ENCODE data around the gene ARG2. TPM values are rescaled to one million over a fixed set of nuclear protein-coding genes. Genes with fewer than 3 reads are reported as not detected.

Gene ARG2
- total RNA-seq, 1 experiment from 2014 or later = 35.2 TPM

DNA sequence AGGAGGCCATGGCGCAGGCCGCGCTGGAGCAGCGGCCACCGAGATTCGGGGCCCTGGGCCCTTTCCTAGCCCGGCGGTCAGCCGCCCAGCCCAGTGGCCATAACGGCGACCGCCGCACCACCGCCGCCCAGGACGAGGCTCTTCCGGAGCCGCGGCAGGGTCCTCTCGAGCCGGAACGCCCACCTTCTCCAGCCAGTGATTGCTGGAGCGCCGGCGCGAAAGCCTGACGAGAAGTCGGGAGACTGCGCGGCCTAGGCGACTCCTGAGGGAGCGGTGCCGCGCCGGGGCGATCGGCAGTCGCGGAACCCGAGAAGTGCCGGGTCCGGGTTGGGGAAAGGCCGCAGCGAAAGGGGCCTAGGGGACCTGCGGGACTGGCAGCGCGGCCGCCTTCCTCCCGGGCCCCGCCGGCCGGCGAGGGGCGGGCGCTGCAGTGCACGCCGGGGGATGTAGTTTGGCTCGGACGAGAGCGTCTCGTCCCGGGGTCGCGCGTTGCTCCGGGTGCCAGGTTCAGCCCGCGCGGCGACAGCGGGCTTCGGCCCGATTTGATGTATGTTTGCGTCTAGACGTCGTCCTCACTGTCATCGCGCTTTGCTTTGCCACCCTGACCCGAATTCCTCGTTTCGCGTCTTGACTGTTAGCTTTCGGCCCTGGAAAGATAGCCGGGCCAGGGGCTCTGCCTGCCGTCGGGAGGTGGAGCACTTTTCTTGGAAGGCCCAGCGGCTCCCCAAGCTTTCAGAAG lies 54.9 kb downstream of the ARG2 start, which contains the start of gene VTI1B:
VTI1B (minus strand) TSS at position 153 of the 739 bp plus-strand sequence; CDS start at position 10, 143 bp downstream.
- no peak within 1 kb of the TSS for H2BK5ac ChIP-seq (ENCODE audit: insufficient read length, low read length)
- peak; percentile 83 for DNase-seq
- H3K79me2 ChIP-seq (ENCODE audit: insufficient read depth, low read length) = peaks cover 4% of the 10 kb centered on the region; the same call in 1 of the 2 replicates
- H3K4me3 Mint-ChIP-seq = peak within 1 kb of the TSS; percentile 75 to 93
- peaks cover 14 to 18% of the 10 kb centered on the region in 2 experiments for H3K4me1 Mint-ChIP-seq
- TF ChIP-seq, protein P1, sequence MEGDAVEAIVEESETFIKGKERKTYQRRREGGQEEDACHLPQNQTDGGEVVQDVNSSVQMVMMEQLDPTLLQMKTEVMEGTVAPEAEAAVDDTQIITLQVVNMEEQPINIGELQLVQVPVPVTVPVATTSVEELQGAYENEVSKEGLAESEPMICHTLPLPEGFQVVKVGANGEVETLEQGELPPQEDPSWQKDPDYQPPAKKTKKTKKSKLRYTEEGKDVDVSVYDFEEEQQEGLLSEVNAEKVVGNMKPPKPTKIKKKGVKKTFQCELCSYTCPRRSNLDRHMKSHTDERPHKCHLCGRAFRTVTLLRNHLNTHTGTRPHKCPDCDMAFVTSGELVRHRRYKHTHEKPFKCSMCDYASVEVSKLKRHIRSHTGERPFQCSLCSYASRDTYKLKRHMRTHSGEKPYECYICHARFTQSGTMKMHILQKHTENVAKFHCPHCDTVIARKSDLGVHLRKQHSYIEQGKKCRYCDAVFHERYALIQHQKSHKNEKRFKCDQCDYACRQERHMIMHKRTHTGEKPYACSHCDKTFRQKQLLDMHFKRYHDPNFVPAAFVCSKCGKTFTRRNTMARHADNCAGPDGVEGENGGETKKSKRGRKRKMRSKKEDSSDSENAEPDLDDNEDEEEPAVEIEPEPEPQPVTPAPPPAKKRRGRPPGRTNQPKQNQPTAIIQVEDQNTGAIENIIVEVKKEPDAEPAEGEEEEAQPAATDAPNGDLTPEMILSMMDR (conservative IDR thresholded peaks at IDR 0.05) = no peak; the same call in 2 of the 3 replicates
- peaks cover 9 to 29% (median 27%) of the 10 kb centered on the region in 3 experiments for H3K36me3 Mint-ChIP-seq (ENCODE audit: insufficient read depth in 1 of 3, low read depth in 3 of 3)
- H3K4ac ChIP-seq (ENCODE audit: low read depth, low read length) = no peak within 1 kb of the TSS
- peak within 1 kb of the TSS; percentile 92 to 97 (median 94); a peak in 6 of 7 replicates for H3K27ac Mint-ChIP-seq
- H2BK120ac ChIP-seq (ENCODE audit: low read depth, low read length, poor library complexity, severe bottlenecking) = no peak within 1 kb of the TSS
- no peak within 1 kb of the TSS for H2BK20ac ChIP-seq (ENCODE audit: low read depth, low read length, poor library complexity, severe bottlenecking)
- H3K14ac ChIP-seq (ENCODE audit: insufficient read depth, low read length) = peak within 1 kb of the TSS; percentile 97
- no CpG with 5 or more reads among the region's 87 CpGs for WGBS (ENCODE audit: extremely low coverage, insufficient read length, low lambda C conversion rate)
- H3K4me2 ChIP-seq (ENCODE audit: insufficient read depth, insufficient read length, low read length) = peak within 1 kb of the TSS; percentile 59
- H3K23ac ChIP-seq (ENCODE audit: insufficient read length, low read depth, low read length) = no peak within 1 kb of the TSS
- H4K91ac ChIP-seq (ENCODE audit: insufficient read length, low read depth, low read length) = no peak within 1 kb of the TSS
- no peaks in the 10 kb centered on the region for H3K27me3 ChIP-seq (ENCODE audit: insufficient read depth, low read length)
- H4K20me1 ChIP-seq (ENCODE audit: control insufficient read depth, insufficient read depth, insufficient read length) = no peaks in the 10 kb centered on the region
- peaks cover 5% of the 10 kb centered on the region for H3K23me2 ChIP-seq (ENCODE audit: insufficient read length, low read depth, low read length, poor library complexity, severe bottlenecking)
- H3K27me3 Mint-ChIP-seq (ENCODE audit: low read depth) = no peaks in the 10 kb centered on the region; the same call in 1 of the 2 replicates
- no peak within 1 kb of the TSS for H4K5ac ChIP-seq (ENCODE audit: insufficient read length, low read depth, low read length)
- no peak within 1 kb of the TSS for H2BK12ac ChIP-seq (ENCODE audit: insufficient read length, low read depth, low read length)
- no peaks in the 10 kb centered on the region for H3K9me3 ChIP-seq (ENCODE audit: control insufficient read depth, low read depth, low read length)
- peaks cover 2% of the 10 kb centered on the region; the same call in 1 of the 2 replicates for H3K4me1 ChIP-seq (ENCODE audit: insufficient read depth, low read length)
- no peak within 1 kb of the TSS for H2BK15ac ChIP-seq (ENCODE audit: low read depth, low read length)
- no peak within 1 kb of the TSS for H3K56ac ChIP-seq (ENCODE audit: insufficient read length, low read depth, low read length)
- no peaks in the 10 kb centered on the region for H3K79me1 ChIP-seq (ENCODE audit: insufficient read depth, low read depth, low read length, poor library complexity, severe bottlenecking)
- H4K8ac ChIP-seq (replicated peaks; ENCODE audit: insufficient read length, low read depth, low read length) = no peak within 1 kb of the TSS
- H2AK5ac ChIP-seq (ENCODE audit: insufficient read length, low read length) = no peak within 1 kb of the TSS
- peak within 1 kb of the TSS; percentile 28 for H3K27ac ChIP-seq (ENCODE audit: insufficient read length, low read depth, low read length)
- H3K9me3 Mint-ChIP-seq = no peaks in the 10 kb centered on the region; a peak in 1 of 5 replicates
- H3T11ph ChIP-seq (ENCODE audit: low read length) = no peak within 1 kb of the TSS
- peak within 1 kb of the TSS; percentile 97 for H3K18ac ChIP-seq (ENCODE audit: insufficient read length, low read depth, low read length)
- peak within 1 kb of the TSS; percentile 79 for H3K9ac ChIP-seq (ENCODE audit: extremely low read depth, insufficient read length, low read length)
- no peak within 1 kb of the TSS for H2AFZ ChIP-seq (ENCODE audit: low read length)
